K562 (cell line): Measurements from ENCODE around the gene GET3. TPM values are rescaled to one million over a fixed set of nuclear protein-coding genes. Genes with fewer than 3 reads are reported as not detected.
A peak's percentile ranks its signal among the peaks of the same experiment; 100 is the strongest.

Experiments used
- BRF1 ChIP-seq: IDR thresholded peaks from 3 replicates; pipeline ENCODE4 v1.6.1; 2011; ENCODE audit warnings: borderline replicate concordance, mild to moderate bottlenecking; ENCODE audit not compliant: insufficient read length; ENCODE audit errors: extremely low read depth
- CBX1 ChIP-seq: sonication (generic); IDR thresholded peaks from 2 replicates; pipeline ENCODE4 v1.6.1; 2016; ENCODE audit warnings: antibody characterized with exemption, low read depth, mild to moderate bottlenecking
- CHD4 ChIP-seq: fragments of 200-600 bp; sonication (generic); IDR thresholded peaks from 3 replicates; pipeline ENCODE4 v1.6.1; 2012; ENCODE audit warnings: low read depth, mild to moderate bottlenecking, mixed read lengths, low read length, inconsistent platforms; ENCODE audit not compliant: insufficient read depth, insufficient replicate concordance, poor library complexity, severe bottlenecking
- RBM34 ChIP-seq: fragments of 200-400 bp; formaldehyde crosslinking; IDR thresholded peaks from 2 replicates; pipeline ENCODE4 v1.6.1; 2018; ENCODE audit warnings: low read length, borderline replicate concordance; ENCODE audit not compliant: insufficient read depth
- ZNF766 ChIP-seq: fragments of 200-800 bp; sonication (Bioruptor generic); conservative IDR thresholded peaks from 2 replicates; pipeline ENCODE4 v1.6.1; 2016; ENCODE audit warnings: missing genetic modification characterization, missing compliant biosample characterization
- polyA plus RNA-seq, 8 experiments: library from polyadenylated mRNA; depleted of rRNA in 4 of 8; stranded (reverse) in 5 of 8; unstranded in 3 of 8; fragments of >200 nt; fragmentation: Nextera tagmentation in 2 of 8; fragmentation: Illumina TruSeq in 1 of 8; extraction: Ambion mirVana in 2 of 8; extraction: Trizol in 1 of 8; gene quantifications; 2 replicates each; pipeline versions ENCODE4 v1.2.1 to v1.2.3, GENCODE V29; 2011 to 2014; ENCODE audit warnings: inconsistent platforms in 1 of 8, missing spikeins in 1 of 8
- total RNA-seq, 7 experiments: library from RNA; depleted of rRNA in 6 of 7; stranded (reverse); fragments of >200 nt in 6 of 7; fragmentation: Illumina TruSeq in 2 of 7; extraction: Trizol in 2 of 7; gene quantifications; 2 replicates each; pipeline versions ENCODE4 v1.2.1 to v1.2.3, GENCODE V29; 2011 to 2021; ENCODE audit warnings: low replicate concordance in 1 of 7
- TF ChIP-seq, protein P1 (sequence below): fragments of 450-650 bp; formaldehyde crosslinking; IDR thresholded peaks from 2 replicates; pipeline ENCODE4 v1.4.0; 2020; ENCODE audit warnings: mild to moderate bottlenecking, moderate library complexity
- TF ChIP-seq, protein P2 (sequence below): sonication (generic); formaldehyde crosslinking; IDR thresholded peaks from 2 replicates; pipeline ENCODE4 v1.9.0; 2022; ENCODE audit warnings: mild to moderate bottlenecking, missing genetic modification reagents
- TF ChIP-seq, protein P3 (sequence below), 3 experiments: fragments of 200-800 bp in 1 of 3; sonication (Bioruptor generic) in 1 of 3; sonication (generic) in 1 of 3; formaldehyde crosslinking in 1 of 3; IDR thresholded peaks; 2 replicates each; pipeline versions ENCODE4 v1.6.1 to v1.8.0; 2016 to 2022; ENCODE audit warnings: mild to moderate bottlenecking in 2 of 3, missing compliant biosample characterization in 2 of 3, missing genetic modification characterization in 2 of 3, missing genetic modification reagents in 1 of 3
- TF ChIP-seq, protein P4 (sequence below): fragments of 450-650 bp; IDR thresholded peaks from 2 replicates; pipeline ENCODE4 v1.6.1; 2016; ENCODE audit warnings: low read depth
- TF ChIP-seq, protein P5 (sequence below): fragments of 250-450 bp; sonication (Bioruptor Pico); IDR thresholded peaks from 2 replicates; pipeline ENCODE4 v1.4.0; 2020
- TF ChIP-seq, protein P6 (sequence below): sonication (generic); formaldehyde crosslinking; IDR thresholded peaks from 2 replicates; pipeline ENCODE4 v1.8.1; 2023; ENCODE audit warnings: mild to moderate bottlenecking, missing genetic modification reagents, moderate library complexity

The GET3 gene
- total and polyA plus RNA-seq, 9 of the 15 experiments (the other 6 are each of a cell fraction or from before 2014, with no cell fraction given): 8.3 to 83.5 (median 51.8) TPM

DNA sequence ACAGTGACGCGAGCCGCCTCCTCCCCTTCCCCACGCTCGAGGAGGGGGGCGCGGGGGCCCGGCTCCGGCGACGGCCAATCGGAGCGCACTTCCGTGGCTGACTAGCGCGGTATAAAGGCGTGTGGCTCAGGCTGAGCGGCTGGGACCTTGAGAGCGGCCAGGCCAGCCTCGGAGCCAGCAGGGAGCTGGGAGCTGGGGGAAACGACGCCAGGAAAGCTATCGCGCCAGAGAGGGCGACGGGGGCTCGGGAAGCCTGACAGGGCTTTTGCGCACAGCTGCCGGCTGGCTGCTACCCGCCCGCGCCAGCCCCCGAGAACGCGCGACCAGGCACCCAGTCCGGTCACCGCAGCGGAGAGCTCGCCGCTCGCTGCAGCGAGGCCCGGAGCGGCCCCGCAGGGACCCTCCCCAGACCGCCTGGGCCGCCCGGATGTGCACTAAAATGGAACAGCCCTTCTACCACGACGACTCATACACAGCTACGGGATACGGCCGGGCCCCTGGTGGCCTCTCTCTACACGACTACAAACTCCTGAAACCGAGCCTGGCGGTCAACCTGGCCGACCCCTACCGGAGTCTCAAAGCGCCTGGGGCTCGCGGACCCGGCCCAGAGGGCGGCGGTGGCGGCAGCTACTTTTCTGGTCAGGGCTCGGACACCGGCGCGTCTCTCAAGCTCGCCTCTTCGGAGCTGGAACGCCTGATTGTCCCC is 54.2 kb downstream of the GET3 start, which contains the start of gene JUNB (continued):
- TF ChIP-seq, protein P1, sequence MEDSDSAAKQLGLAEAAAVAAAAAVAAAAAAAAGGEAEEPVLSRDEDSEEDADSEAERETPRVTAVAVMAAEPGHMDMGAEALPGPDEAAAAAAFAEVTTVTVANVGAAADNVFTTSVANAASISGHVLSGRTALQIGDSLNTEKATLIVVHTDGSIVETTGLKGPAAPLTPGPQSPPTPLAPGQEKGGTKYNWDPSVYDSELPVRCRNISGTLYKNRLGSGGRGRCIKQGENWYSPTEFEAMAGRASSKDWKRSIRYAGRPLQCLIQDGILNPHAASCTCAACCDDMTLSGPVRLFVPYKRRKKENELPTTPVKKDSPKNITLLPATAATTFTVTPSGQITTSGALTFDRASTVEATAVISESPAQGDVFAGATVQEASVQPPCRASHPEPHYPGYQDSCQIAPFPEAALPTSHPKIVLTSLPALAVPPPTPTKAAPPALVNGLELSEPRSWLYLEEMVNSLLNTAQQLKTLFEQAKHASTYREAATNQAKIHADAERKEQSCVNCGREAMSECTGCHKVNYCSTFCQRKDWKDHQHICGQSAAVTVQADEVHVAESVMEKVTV (CRISPR knock-in tag): no peak
- TF ChIP-seq, protein P2, sequence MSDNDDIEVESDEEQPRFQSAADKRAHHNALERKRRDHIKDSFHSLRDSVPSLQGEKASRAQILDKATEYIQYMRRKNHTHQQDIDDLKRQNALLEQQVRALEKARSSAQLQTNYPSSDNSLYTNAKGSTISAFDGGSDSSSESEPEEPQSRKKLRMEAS (CRISPR knock-in tag): peak; percentile 95
- TF ChIP-seq, protein P3, sequence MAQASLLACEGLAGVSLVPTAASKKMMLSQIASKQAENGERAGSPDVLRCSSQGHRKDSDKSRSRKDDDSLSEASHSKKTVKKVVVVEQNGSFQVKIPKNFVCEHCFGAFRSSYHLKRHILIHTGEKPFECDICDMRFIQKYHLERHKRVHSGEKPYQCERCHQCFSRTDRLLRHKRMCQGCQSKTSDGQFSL (CRISPR knock-in tag; IDR thresholded peaks at IDR 0.05): no peak
- TF ChIP-seq, protein P3 (tag; IDR thresholded peaks at IDR 0.05): peak in 1 of 2 experiments; percentile 52; a peak in 2 of 4 replicates
- TF ChIP-seq, protein P4, sequence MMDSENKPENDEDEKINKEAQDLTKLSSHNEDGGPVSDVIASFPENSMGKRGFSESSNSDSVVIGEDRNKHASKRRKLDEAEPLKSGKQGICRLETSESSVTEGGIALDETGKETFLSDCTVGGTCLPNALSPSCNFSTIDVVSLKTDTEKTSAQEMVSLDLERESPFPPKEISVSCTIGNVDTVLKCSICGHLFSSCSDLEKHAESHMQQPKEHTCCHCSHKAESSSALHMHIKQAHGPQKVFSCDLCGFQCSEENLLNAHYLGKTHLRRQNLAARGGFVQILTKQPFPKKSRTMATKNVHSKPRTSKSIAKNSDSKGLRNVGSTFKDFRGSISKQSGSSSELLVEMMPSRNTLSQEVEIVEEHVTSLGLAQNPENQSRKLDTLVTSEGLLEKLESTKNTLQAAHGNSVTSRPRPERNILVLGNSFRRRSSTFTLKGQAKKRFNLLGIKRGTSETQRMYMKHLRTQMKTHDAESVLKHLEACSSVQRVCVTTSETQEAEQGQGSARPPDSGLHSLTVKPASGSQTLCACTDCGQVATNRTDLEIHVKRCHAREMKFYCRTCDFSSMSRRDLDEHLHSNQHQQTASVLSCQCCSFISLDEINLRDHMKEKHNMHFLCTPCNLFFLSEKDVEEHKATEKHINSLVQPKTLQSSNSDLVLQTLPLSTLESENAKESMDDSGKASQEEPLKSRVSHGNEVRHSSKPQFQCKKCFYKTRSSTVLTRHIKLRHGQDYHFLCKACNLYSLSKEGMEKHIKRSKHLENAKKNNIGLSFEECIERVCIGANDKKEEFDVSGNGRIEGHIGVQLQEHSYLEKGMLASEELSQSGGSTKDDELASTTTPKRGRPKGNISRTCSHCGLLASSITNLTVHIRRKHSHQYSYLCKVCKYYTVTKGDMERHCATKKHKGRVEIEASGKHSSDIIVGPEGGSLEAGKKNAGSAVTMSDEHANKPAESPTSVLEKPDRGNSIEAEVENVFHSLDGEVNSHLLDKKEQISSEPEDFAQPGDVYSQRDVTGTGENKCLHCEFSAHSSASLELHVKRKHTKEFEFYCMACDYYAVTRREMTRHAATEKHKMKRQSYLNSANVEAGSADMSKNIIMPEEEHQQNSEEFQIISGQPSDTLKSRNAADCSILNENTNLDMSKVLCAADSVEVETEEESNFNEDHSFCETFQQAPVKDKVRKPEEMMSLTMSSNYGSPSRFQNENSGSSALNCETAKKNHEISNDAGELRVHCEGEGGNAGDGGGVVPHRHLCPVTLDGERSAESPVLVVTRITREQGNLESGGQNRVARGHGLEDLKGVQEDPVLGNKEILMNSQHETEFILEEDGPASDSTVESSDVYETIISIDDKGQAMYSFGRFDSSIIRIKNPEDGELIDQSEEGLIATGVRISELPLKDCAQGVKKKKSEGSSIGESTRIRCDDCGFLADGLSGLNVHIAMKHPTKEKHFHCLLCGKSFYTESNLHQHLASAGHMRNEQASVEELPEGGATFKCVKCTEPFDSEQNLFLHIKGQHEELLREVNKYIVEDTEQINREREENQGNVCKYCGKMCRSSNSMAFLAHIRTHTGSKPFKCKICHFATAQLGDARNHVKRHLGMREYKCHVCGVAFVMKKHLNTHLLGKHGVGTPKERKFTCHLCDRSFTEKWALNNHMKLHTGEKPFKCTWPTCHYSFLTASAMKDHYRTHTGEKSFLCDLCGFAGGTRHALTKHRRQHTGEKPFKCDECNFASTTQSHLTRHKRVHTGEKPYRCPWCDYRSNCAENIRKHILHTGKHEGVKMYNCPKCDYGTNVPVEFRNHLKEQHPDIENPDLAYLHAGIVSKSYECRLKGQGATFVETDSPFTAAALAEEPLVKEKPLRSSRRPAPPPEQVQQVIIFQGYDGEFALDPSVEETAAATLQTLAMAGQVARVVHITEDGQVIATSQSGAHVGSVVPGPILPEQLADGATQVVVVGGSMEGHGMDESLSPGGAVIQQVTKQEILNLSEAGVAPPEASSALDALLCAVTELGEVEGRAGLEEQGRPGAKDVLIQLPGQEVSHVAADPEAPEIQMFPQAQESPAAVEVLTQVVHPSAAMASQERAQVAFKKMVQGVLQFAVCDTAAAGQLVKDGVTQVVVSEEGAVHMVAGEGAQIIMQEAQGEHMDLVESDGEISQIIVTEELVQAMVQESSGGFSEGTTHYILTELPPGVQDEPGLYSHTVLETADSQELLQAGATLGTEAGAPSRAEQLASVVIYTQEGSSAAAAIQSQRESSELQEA: no peak
- TF ChIP-seq, protein P5, sequence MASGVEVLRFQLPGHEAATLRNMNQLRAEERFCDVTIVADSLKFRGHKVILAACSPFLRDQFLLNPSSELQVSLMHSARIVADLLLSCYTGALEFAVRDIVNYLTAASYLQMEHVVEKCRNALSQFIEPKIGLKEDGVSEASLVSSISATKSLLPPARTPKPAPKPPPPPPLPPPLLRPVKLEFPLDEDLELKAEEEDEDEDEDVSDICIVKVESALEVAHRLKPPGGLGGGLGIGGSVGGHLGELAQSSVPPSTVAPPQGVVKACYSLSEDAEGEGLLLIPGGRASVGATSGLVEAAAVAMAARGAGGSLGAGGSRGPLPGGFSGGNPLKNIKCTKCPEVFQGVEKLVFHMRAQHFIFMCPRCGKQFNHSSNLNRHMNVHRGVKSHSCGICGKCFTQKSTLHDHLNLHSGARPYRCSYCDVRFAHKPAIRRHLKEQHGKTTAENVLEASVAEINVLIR (CRISPR knock-in tag): peak; percentile 82
- TF ChIP-seq, protein P6, sequence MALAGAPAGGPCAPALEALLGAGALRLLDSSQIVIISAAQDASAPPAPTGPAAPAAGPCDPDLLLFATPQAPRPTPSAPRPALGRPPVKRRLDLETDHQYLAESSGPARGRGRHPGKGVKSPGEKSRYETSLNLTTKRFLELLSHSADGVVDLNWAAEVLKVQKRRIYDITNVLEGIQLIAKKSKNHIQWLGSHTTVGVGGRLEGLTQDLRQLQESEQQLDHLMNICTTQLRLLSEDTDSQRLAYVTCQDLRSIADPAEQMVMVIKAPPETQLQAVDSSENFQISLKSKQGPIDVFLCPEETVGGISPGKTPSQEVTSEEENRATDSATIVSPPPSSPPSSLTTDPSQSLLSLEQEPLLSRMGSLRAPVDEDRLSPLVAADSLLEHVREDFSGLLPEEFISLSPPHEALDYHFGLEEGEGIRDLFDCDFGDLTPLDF (CRISPR knock-in tag): peak; percentile 90
- TF ChIP-seq RBM34: peak; percentile 80; the same call in 1 of the 2 replicates
- TF ChIP-seq ZNF766: no peak
- TF ChIP-seq BRF1: no peak
- TF ChIP-seq CBX1: peak; percentile 99
- no peak for TF ChIP-seq CHD4
